ENCODE measurements around the gene RITA1.
"Not testable (repeated sequence)": the region's sequence is repeated elsewhere in the genome, so short reads cannot be mapped to it uniquely, and the experiment has no call there.

Gene RITA1

DNA sequence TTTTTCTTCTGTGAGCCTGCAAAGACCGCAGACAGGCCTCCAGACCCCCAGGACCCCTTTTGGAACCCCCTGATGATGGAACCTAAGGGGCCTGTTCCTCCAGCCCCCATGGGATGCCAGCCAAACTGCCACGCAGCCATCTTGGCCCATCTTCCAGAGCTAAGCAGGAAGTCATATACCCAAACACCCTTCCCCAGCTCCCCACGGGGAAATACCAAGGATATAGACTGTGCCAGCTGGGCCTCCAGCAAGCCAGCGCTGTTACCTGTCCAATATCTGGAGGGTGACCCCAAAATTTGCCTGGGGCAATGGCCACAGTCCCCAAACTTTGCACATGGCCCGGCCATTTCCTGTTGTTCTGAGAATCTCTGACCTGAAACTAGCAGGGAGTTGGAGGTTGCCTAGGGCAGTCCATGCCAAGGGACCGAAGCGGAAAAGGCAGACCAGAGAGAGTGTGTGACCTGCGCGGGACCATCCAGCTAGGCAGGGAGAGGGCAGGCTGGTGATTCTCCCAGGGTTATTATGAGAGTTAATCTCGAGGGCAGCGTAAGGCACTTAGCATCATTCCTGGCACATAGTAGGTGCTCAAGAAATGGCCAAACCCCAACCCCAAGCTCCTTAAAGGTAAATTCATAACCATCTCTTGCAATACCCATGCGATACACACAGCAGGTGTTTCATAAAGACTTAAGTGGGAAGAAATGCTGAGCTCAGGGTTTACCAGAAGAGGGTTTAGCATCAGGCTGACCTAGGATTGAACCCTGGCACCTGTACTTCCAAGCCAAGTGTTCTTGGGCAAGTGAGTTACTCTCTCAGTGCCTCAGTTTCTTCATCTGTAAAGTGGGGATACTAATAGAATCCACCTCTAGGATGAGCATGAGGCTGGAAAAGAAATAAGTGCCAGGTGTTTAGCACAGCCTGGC is 47.4 kb upstream of the RITA1 start:
- H3K79me2 ChIP-seq (ENCODE audit: control insufficient read depth, insufficient read depth, low read length, poor library complexity), result no peaks in the 10 kb centered on the region
- H3K4me2 ChIP-seq (ENCODE audit: low read length), result no peak overlapping the region
- no peaks in the 10 kb centered on the region for H3K36me3 ChIP-seq (ENCODE audit: control insufficient read depth in 1 of 2, insufficient read depth in 2 of 2, low read length in 2 of 2)
- no peak overlapping the region for H3K18ac ChIP-seq (ENCODE audit: low read length)
- H4K8ac ChIP-seq (ENCODE audit: low read depth, low read length), result no peak overlapping the region
- no peak overlapping the region for H3K27ac ChIP-seq (ENCODE audit: low read depth, low read length)
- no peak overlapping the region for H4K91ac ChIP-seq (ENCODE audit: low read depth, low read length)
- H2BK5ac ChIP-seq (ENCODE audit: low read depth, low read length, poor library complexity), result no peak overlapping the region
- H3K4ac ChIP-seq (ENCODE audit: low read depth, low read length), result no peak overlapping the region
- H3K9me3 ChIP-seq (ENCODE audit: insufficient read depth, low read depth, low read length), result no peaks in the 10 kb centered on the region
- H2AK5ac ChIP-seq (ENCODE audit: low read length), result no peak overlapping the region
- no peak overlapping the region for H3K4me3 ChIP-seq (ENCODE audit: low read depth, low read length)
- H3K79me1 ChIP-seq (ENCODE audit: low read length), result no peaks in the 10 kb centered on the region
- no peak for DNase-seq
- no peak overlapping the region for H3K9ac ChIP-seq (ENCODE audit: low read length)
- no peak overlapping the region for H2BK12ac ChIP-seq (ENCODE audit: low read length)
- WGBS (ENCODE audit: extremely low coverage, insufficient coverage, insufficient read length), result no CpG with 5 or more reads among the region's 12 CpGs
- H3K27me3 ChIP-seq (ENCODE audit: insufficient read depth, low read length), result no peaks in the 10 kb centered on the region
- peaks cover 0 to 8% of the 10 kb centered on the region in 2 experiments for H3K4me1 ChIP-seq (ENCODE audit: control insufficient read depth in 1 of 2, insufficient read depth in 2 of 2, low read length in 2 of 2)
- no peak overlapping the region for H3K23ac ChIP-seq (ENCODE audit: low read length)
- no peak overlapping the region for H4K12ac ChIP-seq (ENCODE audit: low read depth, low read length)
- no peak overlapping the region for H3K14ac ChIP-seq (ENCODE audit: low read length)
- H2BK120ac ChIP-seq (ENCODE audit: insufficient read depth, low read length, poor library complexity), result no peak overlapping the region
- no peak overlapping the region for H2AFZ ChIP-seq (ENCODE audit: insufficient read depth, low read length, poor library complexity)

GRCh38 chr12:113138826-113139225 is 46.7 kb upstream of the RITA1 start:
- Histone ChIP-seq H2BK120ac (ENCODE audit: insufficient read depth, low read length, poor library complexity) (no peak overlapping the region), H3K4ac (ENCODE audit: low read depth, low read length) (no peak overlapping the region), H3K4me3 (ENCODE audit: low read depth, low read length) (no peak overlapping the region), H3K4me1 (ENCODE audit: control insufficient read depth in 1 of 2, insufficient read depth in 2 of 2, low read length in 2 of 2) (peaks cover 0 to 8% of the 10 kb centered on the region in 2 experiments), H4K91ac (ENCODE audit: low read depth, low read length) (no peak overlapping the region), H3K79me1 (ENCODE audit: low read length) (no peaks in the 10 kb centered on the region), H3K79me2 (ENCODE audit: control insufficient read depth, insufficient read depth, low read length, poor library complexity) (no peaks in the 10 kb centered on the region), H3K18ac (ENCODE audit: low read length) (no peak overlapping the region), H2BK12ac (ENCODE audit: low read length) (no peak overlapping the region), H3K27ac (ENCODE audit: low read depth, low read length) (no peak overlapping the region), H2AK5ac (ENCODE audit: low read length) (no peak overlapping the region), H3K14ac (ENCODE audit: low read length) (no peak overlapping the region), H3K9ac (ENCODE audit: low read length) (no peak overlapping the region), H2AFZ (ENCODE audit: insufficient read depth, low read length, poor library complexity) (no peak overlapping the region), H3K27me3 (ENCODE audit: insufficient read depth, low read length) (no peaks in the 10 kb centered on the region), H4K12ac (ENCODE audit: low read depth, low read length) (no peak overlapping the region), H4K8ac (ENCODE audit: low read depth, low read length) (no peak overlapping the region), H2BK5ac (ENCODE audit: low read depth, low read length, poor library complexity) (no peak overlapping the region), H3K4me2 (ENCODE audit: low read length) (no peak overlapping the region), H3K36me3 (ENCODE audit: control insufficient read depth in 1 of 2, insufficient read depth in 2 of 2, low read length in 2 of 2) (no peaks in the 10 kb centered on the region), H3K9me3 (ENCODE audit: insufficient read depth, low read depth, low read length) (no peaks in the 10 kb centered on the region), H3K23ac (ENCODE audit: low read length) (no peak overlapping the region)
- no peak for DNase-seq
- WGBS (ENCODE audit: extremely low coverage, insufficient coverage, insufficient read length), result no CpG with 5 or more reads among the region's 3 CpGs

- no peak overlapping the region for H3K4me3 ChIP-seq (ENCODE audit: low read depth, low read length)
- no peak overlapping the region for H2BK120ac ChIP-seq (ENCODE audit: insufficient read depth, low read length, poor library complexity)
- no peaks in the 10 kb centered on the region for H3K79me2 ChIP-seq (ENCODE audit: control insufficient read depth, insufficient read depth, low read length, poor library complexity)
- no peak for DNase-seq
- H3K14ac ChIP-seq (ENCODE audit: low read length), result no peak overlapping the region
- no peak overlapping the region for H4K12ac ChIP-seq (ENCODE audit: low read depth, low read length)
- H3K79me1 ChIP-seq (ENCODE audit: low read length), result no peaks in the 10 kb centered on the region
- no peak overlapping the region for H3K27ac ChIP-seq (ENCODE audit: low read depth, low read length)
- H3K18ac ChIP-seq (ENCODE audit: low read length), result no peak overlapping the region
- H4K8ac ChIP-seq (ENCODE audit: low read depth, low read length), result no peak overlapping the region
- no peaks in the 10 kb centered on the region for H3K27me3 ChIP-seq (ENCODE audit: insufficient read depth, low read length)
- H3K9ac ChIP-seq (ENCODE audit: low read length), result no peak overlapping the region
- peaks cover 0 to 3% of the 10 kb centered on the region in 2 experiments for H3K4me1 ChIP-seq (ENCODE audit: control insufficient read depth in 1 of 2, insufficient read depth in 2 of 2, low read length in 2 of 2)
- no peaks in the 10 kb centered on the region for H3K9me3 ChIP-seq (ENCODE audit: insufficient read depth, low read depth, low read length)
- no peak overlapping the region for H2BK5ac ChIP-seq (ENCODE audit: low read depth, low read length, poor library complexity)
- no peak overlapping the region for H3K4ac ChIP-seq (ENCODE audit: low read depth, low read length)
- H2AFZ ChIP-seq (ENCODE audit: insufficient read depth, low read length, poor library complexity), result no peak overlapping the region
- no peak overlapping the region for H2BK12ac ChIP-seq (ENCODE audit: low read length)
- WGBS (ENCODE audit: extremely low coverage, insufficient coverage, insufficient read length), result no CpG with 5 or more reads among the region's 7 CpGs
- H2AK5ac ChIP-seq (ENCODE audit: low read length), result no peak overlapping the region
- H4K91ac ChIP-seq (ENCODE audit: low read depth, low read length), result no peak overlapping the region
- H3K23ac ChIP-seq (ENCODE audit: low read length), result no peak overlapping the region
- no peak overlapping the region for H3K4me2 ChIP-seq (ENCODE audit: low read length)
- no peaks in the 10 kb centered on the region for H3K36me3 ChIP-seq (ENCODE audit: control insufficient read depth in 1 of 2, insufficient read depth in 2 of 2, low read length in 2 of 2)
Observed at GRCh38 chr12:113140706-113141105, 44.8 kb upstream of the RITA1 start.

DNA sequence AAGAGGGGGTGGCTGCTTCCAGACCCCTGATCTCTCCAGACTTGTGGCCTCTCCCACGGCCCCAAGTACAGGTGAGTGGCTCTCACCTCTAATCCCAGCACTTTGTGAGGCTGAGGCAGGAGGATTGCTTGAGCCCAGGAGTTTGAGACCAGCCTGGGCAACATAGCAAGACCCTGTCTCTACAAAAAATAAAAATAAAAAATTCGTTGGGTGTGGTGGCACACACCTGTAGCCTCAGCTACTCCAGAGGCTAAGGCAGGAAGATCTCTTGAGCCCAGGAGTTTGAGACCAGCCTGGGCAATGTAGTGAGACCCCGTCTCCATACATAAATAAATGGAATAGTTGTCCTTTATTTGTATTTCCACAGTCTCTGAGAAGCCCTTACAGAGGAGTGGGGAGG is 43.8 kb upstream of the RITA1 start:
- not testable (repeated sequence) for H3K14ac ChIP-seq (ENCODE audit: low read length); H4K91ac ChIP-seq (ENCODE audit: low read depth, low read length); H3K36me3 ChIP-seq (ENCODE audit: control insufficient read depth in 1 of 2, insufficient read depth in 2 of 2, low read length in 2 of 2); H3K27ac ChIP-seq (ENCODE audit: low read depth, low read length); H3K9me3 ChIP-seq (ENCODE audit: insufficient read depth, low read depth, low read length); H4K8ac ChIP-seq (ENCODE audit: low read depth, low read length); H3K9ac ChIP-seq (ENCODE audit: low read length); H2BK12ac ChIP-seq (ENCODE audit: low read length); H2AFZ ChIP-seq (ENCODE audit: insufficient read depth, low read length, poor library complexity); H3K79me2 ChIP-seq (ENCODE audit: control insufficient read depth, insufficient read depth, low read length, poor library complexity); DNase-seq; H3K27me3 ChIP-seq (ENCODE audit: insufficient read depth, low read length); H3K4me3 ChIP-seq (ENCODE audit: low read depth, low read length); H2BK120ac ChIP-seq (ENCODE audit: insufficient read depth, low read length, poor library complexity); H2AK5ac ChIP-seq (ENCODE audit: low read length); H3K23ac ChIP-seq (ENCODE audit: low read length); H3K4me2 ChIP-seq (ENCODE audit: low read length); H4K12ac ChIP-seq (ENCODE audit: low read depth, low read length); H2BK5ac ChIP-seq (ENCODE audit: low read depth, low read length, poor library complexity); H3K79me1 ChIP-seq (ENCODE audit: low read length); H3K4me1 ChIP-seq (ENCODE audit: control insufficient read depth in 1 of 2, insufficient read depth in 2 of 2, low read length in 2 of 2); H3K18ac ChIP-seq (ENCODE audit: low read length); H3K4ac ChIP-seq (ENCODE audit: low read depth, low read length)
- WGBS (ENCODE audit: extremely low coverage, insufficient coverage, insufficient read length), result no CpG with 5 or more reads among the region's 3 CpGs

Measured in trophoblast cell (in vitro differentiated cells and primary cell).